ENCODE measurements around the gene TNFRSF11A.

GRCh38 chr18:62340996-62341395 is 15.9 kb downstream of the TNFRSF11A start:
- TF ChIP-seq CTCF (IDR thresholded peaks at IDR 0.05; ENCODE audit: poor library complexity, severe bottlenecking) = no peak
- TF ChIP-seq POLR2AphosphoS5 (IDR thresholded peaks at IDR 0.05) = no peak
- TF ChIP-seq MXI1 (conservative IDR thresholded peaks at IDR 0.05; ENCODE audit: poor library complexity, severe bottlenecking) = no peak
- TF ChIP-seq RAD21 (conservative IDR thresholded peaks at IDR 0.05) = no peak
- TF ChIP-seq EP300 (conservative IDR thresholded peaks at IDR 0.05; ENCODE audit: poor library complexity, severe bottlenecking) = no peak
- TF ChIP-seq EZH2 (IDR thresholded peaks at IDR 0.05; ENCODE audit: borderline replicate concordance, insufficient read depth, low read length, poor library complexity, severe bottlenecking) = no peak
- no peak for TF ChIP-seq TAF1 (IDR thresholded peaks at IDR 0.05; ENCODE audit: low read depth)
- no peak for TF ChIP-seq REST (IDR thresholded peaks at IDR 0.05; ENCODE audit: borderline replicate concordance)

Measured in neural cell (in vitro differentiated cells).